GM19239 (cell line): ENCODE data around the gene SDC3.

ENCODE experiments used
- DNase-seq: peaks from one replicate; pipeline ENCODE4 v3.0.0; 2011; ENCODE audit warnings: low spot score; ENCODE audit not compliant: insufficient read length
- FAIRE-seq: peaks from 2 replicates; lab custom pipeline; 2011; peaks lifted over from hg19 to GRCh38; lab: Jason Lieb, UNC

The SDC3 gene

DNA sequence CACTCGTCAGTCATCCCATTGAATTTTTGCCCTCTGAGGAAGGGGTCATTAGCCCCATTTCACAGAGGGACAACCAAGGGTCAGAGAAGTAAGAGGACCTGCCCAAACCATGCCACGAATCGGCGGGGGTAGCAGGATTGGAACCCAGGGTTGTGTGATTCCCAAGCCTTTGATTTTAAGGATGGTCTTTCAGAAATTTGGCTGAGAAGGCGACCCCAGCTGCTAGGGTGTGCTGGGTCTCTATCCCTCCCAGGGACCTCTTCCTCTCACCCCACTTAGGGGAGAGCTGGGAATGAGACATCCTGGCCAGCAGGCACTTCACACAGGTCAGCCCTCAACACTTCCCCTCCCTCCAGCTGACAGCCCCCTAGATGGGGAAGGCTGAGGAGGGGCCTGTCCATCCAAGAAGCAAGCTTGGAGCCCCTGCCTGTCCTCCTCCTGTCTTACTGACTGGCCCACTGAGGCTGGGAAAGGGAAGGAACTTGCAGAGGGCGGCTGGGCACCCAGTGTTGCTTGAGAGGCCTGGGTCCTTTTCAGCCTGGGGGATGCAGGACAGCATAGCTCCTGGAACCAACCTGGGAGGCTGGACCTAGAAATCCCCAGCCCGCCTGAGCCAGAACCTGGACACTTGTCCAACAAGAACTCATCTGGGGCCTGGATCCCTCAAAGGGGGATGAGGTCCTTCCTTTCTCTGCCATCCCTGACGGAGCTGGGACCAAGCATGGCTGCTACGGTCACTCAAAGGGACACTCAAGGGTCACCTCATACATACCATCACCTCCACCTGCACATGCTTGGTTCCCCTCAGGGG is 1.7 kb downstream of the SDC3 start:
- DNase-seq (no peak), FAIRE-seq (no peak)

DNA sequence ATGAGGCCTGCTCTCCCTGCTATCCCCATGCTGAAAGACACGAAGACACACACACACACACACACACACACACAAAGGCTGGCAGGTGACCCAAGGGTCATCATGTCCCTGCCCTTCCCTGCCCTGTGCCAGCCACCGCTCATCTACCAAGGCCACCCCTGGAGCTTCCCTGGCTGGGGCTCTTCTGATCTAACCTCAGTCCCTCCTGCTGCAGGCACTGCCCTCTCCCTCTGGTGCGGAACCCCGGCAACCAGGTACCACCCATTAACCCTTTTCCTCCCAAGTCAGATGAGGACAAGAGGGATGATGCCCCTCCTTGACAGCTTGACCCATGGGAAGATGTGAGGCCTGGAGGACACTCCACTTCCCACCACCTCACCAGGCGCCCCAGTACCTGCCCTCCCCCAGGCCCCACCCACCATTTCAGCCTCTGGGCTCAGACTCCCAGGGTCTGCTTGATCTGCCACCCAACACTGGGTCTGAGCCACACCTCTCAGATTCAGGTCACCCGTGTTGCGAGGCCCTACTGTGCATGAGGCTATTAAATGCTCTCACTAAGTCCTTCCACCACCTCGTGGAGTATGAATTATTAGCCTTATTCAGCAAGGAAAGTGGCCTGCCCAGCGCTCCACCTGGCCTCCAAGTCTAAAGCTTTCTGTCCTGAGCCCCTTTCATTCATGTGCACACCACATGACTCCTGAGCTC is 2.5 kb downstream of the SDC3 start:
- DNase-seq: no peak
- no peak for FAIRE-seq

DNA sequence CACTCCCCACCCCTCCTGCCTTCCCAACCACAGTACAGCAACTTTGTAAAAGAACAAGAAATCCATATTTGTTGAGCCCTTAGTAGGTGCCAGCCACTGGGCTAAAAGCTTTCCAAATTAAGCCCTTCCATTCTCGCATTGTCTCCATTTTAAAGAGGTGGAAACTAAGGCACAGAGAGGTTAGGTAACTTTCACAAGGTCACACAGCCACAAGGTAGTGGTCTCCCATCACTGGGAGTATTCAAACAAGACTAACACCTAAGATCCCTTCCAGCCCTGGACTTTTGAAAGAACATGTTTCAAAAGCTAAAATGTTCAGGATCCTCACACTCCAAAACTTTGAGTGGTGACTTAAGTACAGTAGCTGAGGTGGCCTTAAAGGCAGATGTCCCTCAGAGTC is 3.2 kb downstream of the SDC3 start:
- FAIRE-seq (no peak), DNase-seq (no peak)

DNA sequence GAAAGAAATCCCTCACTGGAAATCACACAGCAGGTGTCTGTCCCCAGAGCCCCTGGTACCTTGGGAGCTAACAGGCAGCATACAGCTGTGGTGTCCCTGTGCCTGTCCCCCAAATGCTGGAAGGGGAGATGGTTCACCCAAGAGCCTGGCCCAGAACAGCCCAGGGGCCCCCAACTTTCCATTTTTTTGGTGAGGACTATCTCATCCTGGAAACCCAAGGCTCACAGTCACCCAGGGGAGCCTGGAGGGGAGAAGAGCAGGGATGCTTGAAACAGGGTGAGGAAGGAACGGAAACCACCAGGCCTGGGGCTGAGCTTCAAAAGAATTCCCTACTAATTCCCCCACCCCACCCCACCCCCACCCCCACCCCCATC is 3.6 kb downstream of the SDC3 start:
- FAIRE-seq: no peak
- no peak for DNase-seq

DNA sequence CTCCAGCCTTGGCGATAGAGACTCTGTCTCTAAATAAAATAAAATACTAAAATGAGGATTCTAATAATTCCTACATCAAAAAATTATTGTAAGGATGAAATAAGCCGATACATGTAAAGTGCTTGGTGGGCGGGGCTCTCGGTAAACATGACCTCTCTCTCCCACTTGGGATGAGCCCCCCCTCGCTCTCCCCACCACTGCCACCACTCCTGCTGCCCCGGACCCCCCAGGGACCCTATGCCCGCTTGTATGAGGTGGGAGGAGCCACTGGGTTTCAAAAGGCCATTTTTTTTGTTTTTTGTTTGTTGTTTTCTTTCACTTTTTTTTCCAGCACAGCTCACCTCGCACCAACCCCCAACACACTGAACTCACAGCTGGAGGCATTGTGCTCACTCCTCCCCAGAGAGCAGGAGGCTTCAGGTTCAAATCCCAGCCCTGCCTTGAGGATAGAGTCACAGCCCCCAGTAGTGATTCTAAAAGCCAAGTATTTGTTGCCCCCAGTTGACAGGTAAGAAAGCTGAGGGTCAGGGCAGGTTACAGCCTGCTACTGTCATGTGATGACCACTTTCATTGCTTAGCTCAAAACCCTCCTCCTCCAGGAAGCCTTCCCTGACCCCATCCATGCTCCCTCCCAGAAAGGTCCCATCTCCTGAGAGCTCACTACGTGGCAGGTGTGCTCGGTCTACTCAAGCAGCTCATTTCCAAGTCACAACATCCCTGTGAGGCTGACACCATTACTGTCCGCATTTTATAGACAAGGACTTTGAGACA is 4.2 kb downstream of the SDC3 start:
- FAIRE-seq (no peak), DNase-seq (no peak)

DNA sequence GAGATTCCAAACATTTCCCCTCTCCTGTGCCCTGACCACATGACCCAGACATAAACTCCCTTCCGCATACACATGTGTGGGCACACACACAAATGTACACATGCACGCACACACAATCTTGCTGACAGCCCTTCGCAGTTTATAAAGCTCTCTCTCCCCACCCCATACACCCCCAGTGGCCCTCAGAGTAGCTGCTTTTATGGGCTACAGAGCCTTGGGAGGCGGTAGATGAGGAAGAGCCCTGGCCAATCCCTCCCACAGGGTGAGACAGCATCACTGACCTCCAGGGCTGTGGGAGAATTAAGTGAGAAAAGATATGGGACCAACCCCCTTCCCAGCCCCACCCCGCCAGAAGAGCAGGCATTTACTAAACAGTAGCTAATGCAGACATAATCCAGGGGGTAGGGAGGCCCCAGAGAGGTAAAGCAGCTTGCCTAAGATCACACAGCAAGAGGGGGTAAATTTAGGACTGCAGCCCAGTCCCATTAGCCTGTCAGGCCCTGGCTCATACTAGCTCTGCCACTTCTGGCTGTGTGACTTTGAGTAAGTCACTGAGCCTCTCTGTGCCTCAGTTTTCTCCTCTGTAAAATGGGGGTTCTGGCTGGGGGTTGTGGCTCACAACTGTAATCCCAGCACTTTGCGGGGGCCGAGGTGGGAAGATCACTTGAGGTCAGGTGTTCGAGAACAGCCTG is 5.1 kb downstream of the SDC3 start:
- no peak for FAIRE-seq
- DNase-seq: no peak

DNA sequence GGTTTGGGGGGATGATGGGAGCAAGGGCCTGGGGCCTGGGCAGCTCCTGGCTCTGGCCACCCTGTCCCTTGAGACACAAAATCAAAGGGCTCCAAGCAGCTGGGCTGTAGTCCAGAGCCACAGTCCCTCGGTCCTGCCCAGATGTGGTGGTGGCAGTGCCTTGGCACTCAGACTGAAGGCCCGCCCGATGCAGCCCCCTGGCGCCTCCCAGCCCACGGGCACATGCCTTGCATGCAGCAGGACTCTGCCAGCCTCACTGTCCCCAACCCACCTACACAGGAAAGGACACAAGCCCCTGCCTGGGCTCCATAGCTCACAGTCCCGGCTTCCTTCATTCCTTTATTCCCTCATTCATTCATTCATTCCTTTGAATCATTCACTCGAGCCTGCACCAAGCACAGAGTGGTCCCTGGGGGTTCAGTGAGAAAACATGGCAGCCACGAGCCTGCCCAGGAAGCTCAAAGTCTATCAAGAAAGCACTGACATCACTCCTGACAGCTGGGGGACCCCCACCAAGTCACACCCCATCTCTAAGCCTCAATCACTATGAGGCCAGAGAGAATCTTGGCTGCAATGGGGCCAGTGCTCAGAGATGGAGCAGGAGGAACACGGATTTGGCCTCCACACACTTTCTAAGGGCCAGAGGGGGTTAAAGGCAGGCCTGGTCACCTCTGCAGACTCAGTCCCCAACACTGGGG is 5.8 kb downstream of the SDC3 start:
- FAIRE-seq (no peak), DNase-seq (no peak)

DNA sequence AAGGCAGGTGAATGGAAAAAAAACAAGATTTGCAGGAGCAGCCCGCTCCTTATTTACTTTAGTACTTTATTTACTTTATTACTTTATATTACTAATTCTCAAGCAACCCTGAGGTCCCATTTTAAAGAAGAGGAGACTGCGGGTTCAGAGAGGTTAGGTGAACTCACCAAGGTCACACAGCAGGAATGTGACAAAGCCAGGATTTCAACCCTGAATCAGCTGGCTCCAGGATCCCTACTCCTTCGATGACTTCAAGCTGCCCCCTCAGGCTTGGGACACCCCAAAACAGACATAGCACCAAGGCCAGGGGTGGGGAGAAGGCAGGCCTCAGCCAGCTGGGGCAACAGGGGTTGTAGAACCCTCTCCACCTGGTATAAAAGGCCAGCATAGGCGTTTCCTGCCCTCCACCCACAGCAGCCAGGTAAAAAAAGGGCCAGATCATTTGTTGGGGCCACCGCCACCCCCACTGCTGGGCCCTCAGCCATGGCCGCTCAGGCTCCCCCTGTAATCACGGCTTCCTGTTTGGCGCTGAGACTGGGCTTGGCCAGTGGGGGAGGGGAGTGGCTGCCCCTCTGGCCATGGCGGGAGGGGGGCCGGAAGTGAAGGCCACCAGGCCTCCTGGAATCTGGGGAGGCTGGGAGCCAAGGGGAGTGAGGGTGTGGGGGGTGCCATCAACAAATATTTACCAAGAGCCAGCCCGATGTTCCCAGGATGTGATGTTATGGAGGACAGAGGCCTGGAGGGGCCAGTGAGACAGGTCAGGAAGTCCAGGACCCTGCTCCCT is 6.6 kb downstream of the SDC3 start:
- DNase-seq (no peak), FAIRE-seq (no peak)

DNA sequence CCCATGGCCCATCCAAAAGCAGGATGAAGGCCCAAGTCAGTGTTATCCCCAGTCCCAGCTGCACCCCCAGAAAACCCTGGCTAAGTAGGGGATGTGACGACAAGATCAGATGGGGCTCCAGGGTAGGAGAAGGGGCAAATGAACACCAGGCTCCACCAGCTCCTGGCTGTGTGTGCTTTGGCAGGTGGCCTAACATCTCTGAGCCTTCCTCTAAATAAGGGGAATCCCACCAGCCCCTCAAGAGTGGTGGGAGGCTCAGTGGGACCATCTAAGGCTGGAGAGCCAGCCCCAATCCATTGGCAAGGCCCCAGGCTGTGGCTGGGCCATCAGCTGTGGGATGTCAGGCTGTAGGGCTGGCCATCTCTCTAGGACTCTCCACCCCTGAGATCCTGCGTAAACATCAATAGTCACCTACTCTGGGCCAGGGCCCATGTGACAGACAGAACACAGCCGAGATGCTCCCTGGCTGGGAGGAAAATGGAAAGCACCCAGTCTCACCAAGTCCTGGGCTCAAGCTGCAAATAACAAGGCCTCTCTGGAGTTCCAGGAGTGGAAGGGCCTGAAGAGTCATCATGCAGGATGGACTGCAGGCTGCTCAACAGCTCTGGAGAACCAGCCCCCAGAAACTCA is 7.5 kb downstream of the SDC3 start:
- no peak for DNase-seq

DNA sequence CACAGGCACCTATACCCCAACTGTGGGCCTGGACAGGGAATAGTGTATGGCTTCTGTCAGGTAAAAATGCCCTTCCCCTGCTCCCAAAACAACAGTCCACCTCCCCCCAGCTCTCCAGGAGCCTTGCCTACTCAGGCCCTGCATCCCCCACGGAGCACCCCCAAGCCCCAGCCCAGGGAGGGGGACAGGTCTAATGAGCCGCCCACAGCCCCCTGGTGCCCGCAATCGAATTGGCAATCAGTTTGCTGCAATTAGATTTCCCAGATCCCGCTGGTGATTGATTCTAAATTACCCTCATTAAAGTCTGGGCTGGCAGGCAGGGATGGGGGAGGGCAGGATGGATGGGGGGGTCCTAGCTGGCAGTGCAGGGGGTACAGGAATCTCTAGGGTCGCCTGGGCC is 8.1 kb downstream of the SDC3 start:
- no peak for DNase-seq
- FAIRE-seq: no peak

More for the DNA sequence above, 7.5 kb downstream of the SDC3 start:
- no peak for FAIRE-seq

DNA sequence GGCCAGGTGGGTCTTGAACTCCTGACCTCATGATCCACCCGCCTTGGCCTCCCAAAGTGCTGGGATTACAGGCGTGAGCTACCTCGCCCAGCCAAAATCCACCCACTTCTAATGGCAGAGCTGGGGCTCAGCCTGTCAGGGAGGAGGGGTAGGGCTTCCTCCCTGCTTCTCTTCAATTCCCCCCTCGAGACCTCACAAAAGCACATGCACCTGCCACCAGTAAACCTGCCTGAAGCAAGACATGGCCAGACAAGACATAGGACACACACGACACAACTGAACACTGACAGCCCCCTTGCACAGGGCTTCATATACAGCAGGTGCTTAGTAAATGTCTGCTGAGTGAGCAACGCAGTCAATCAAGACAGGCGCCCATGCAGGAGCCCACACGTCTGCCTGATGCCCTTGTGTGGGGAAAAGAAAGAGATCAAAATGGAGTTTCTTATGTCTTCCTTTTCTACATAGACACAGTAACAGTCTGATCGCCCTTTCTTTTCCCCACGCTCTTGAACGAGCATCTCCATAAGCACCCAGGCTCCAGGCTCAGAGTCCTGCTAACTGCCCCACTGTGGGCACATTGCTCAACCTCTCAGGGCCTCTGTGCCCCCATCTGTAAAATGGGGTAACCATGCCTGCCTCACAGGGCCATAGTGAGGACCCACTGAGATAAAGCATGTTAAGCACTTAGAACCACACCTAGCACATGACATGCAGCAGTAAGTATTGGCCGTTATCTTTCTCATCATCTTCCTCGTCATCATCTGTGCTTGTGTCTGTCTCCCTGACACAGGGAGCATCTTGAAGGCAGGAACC is 8.8 kb downstream of the SDC3 start:
- FAIRE-seq (no peak), DNase-seq (no peak)

DNA sequence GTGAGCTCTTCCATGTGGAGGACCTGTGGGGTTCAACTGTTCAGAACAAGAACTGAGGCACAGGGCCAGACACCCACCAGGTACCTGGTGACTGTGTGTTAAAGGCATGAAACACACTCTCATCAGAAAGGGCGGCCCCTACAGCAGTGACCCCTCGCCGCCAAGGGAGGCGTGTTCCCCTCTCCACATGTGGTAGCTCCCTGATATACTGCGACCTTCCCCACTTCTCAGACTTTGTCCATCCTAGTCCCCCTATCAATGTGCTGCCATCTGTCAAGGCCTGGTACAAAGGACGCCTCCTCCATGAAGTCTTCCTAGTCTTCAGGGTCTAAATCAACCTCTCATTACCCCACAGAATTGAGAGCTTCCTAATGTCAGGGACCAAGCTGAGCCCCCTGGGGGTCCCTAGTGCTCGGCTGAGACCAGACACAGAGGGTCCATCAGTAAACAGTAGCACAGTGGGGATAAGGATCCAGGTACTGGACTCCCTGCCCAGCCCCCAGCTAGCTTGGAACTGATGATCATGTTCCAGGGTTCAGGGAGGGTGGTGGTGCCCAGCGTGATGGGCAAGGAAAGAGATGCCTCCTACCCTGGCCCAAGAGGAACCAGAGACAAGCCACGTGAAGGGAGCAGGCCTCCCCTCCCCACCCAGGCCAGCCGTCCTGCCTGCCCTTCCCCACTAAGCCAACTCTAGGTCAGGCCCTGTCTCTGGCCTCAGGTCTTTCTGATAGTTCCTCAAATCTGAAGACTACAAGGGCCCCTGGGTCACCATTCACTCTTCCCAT is 10.3 kb downstream of the SDC3 start:
- DNase-seq (no peak), FAIRE-seq (no peak)

DNA sequence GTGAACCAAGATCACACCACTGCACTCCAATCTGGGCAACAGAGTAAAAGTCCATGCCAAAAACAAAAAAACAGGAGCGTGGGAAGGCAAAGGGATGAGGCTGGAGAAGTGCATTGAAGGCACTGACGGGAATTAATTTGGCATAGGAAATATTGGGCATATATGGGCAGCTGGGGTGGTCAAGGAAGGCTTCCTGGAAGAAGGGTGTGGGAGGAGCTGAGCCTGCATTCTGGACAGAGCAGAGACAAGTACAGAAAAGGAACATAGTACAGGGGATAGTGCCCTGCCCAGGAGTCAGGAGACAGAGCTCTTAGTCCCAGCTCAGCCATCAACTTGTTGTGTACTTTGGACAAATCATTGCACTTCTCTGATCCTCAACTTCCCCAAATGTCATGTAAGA is 11.7 kb downstream of the SDC3 start:
- DNase-seq (no peak), FAIRE-seq (no peak)

DNA sequence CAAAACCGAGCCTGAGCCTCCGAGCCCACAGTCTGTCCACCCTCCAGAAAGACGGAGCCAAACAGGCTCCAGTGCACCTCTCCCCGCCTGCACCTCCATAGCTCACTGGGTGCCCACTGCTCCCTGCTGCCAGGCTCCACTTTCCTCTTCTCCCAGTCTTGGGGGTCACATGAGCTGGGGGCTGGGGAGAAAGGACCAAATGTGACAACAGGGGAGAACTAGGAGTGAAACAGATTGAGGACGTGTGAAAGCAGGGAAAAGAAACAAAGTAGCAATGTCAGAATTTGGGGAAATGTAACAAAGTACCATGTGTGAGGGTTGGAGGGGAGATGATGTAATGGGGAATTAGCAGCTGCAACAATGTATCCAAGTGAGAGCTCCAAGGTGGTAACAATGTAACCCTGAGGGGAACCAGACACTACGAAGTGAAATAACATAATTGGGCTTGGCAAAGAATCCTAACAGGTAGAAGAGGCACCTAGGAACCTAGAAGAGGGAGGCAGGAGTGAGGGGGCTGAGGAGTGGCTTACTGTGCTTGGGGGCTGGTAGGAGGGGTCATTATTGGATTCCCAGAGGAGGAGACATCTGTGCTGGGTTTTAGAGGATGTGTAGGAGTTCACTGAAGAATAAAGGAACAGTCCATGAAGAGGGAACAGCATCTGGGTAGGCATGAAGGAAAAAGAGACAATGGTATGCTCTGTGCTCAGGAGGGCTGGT is 12.5 kb downstream of the SDC3 start:
- FAIRE-seq (no peak), DNase-seq (no peak)

DNA sequence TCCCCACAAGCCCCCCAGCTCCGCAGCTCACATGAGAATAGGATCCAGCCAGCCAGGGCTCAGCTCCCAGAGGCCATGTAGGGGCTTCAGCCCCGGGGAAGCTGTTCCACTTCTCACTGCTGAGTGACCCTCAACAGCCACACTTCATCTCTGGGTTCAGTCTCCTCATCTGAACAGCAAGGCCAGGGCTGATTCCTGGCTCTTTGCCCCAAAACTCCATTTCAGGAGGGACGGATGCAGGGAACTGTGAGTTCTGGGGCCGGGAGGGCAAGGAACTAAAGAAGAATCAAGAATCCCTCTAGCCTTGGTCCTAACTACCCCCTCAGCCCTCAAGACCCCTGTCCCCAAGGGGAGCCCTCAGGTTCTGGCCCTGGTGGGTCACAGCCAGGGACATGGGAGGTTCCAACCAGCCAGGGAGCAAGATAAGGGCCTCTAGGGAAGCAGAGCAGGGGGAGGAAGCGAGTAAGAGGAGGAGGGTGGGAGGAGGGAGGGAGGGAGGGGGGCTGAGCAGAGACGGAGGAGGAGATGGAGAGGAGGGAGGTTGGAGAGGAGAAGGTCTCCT is 13.1 kb downstream of the SDC3 start:
- FAIRE-seq: no peak
- DNase-seq: no peak

DNA sequence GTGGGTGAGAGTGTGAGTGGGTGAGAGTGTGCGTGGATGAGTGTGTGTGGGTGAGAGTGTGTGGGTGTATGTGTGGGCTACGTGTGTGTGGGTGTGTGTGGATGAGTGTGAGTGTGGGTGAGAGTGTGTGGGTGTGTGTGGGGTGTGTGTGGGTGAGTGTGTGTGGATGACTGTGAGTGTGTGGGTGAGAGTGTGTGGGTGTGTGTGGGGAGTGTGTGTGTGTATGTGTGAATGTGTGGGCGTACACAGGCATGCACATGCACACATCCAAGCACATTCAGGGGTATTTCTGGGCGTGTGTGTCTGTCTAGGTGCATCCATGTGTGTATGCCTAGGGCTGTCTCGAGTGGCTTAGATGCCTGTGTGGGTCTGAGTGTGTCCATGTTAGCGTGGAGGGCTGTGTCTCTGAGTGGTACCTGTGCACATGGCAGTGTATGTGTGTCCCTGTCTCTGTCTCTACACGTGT is 14.0 kb downstream of the SDC3 start:
- no peak for DNase-seq
- no peak for FAIRE-seq
